Kidney tubule cell (primary cell): ENCODE data around the gene TMEM178A.
"Not testable (repeated sequence)": the region's sequence is repeated elsewhere in the genome, so short reads cannot be mapped to it uniquely, and the experiment has no call there.

Experiments
- DNase-seq: peaks from one replicate; pipeline ENCODE4 v3.0.0-alpha.2; 2018; ENCODE audit warnings: low spot score

TMEM178A gene

GRCh38 chr2:39648580-39648979, 17.1 kb upstream of the TMEM178A start:
- no peak for DNase-seq

DNA sequence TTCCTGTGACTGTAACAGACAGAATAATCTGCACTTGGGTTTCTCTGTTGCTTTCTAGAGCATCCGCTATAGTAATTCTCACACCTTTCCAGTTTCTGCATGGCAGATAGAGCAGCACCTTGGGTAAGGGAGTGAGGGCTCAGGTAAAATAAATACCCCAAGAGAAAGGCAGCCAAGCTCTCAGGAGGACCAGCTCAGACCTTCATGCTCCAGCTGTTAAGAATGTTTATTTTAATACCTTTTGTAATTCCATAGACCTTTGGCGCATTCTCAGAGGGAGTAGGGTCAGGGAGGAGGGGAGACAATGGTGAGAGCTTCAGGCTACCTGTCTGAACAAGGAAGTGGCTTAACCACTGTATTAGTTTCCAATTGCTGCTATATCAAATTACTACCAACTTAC, 16.2 kb upstream of the TMEM178A start:
- DNase-seq = peak; percentile 54

DNA sequence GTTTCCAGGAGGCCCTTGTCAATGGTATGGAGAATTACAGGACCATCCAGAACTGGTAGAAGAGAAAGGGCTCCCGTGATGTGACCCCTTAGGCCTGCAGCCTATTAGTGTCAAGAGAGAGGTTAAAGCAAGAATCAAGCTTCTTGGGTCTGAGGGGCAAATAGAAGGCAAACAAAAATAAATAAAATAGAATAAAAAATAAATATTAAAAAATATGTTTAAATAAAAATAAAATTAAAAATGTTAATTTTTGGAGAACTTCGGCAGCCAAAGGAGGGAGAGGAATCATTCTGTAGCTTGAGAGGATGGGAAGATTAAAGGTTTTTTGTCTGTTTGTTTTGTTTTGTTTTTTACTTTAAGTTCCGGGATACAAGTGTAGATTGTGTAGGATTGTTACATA, 15.2 kb upstream of the TMEM178A start:
- DNase-seq = no peak

DNA sequence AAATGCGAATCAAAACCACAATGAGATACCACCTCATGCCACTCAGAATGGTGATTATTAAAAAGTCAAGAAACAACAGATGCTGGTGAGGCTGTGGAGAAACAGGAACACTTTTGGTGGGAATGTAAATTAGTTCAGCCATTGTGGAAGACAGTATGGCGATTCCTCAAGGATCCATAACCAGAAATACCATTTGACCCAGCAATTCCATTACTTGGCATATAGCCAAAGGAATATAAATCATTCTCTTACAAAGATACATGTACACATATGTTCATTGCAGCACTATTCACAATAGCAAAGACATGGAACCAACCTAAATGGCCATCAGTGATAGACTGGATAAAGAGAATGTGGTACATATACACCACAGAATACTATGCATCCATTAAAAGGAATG, 9.5 kb upstream of the TMEM178A start:
- not testable (repeated sequence) for DNase-seq

GRCh38 chr2:39657287-39657937, 8.3 kb upstream of the TMEM178A start:
- no peak for DNase-seq

DNA sequence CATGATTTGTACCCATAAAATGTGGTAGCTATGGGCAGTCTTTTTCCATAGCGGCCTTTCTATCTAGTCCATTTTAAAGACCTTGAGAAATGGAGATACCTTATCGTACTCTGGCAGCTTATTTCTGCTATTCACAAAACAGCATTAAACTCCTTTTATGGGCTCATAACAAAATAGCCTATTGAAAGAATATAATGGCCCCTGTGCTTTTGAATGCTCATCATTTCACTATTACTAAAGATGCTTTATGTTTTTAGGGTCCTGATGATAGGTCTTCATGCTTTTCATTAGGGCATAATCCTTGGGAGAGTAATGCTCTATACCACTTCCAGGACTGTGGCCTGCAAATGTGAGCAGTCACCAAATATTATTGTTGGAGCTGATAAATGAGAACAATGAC, 7.3 kb upstream of the TMEM178A start:
- no peak for DNase-seq

GRCh38 chr2:39659765-39660611, 5.7 kb upstream of the TMEM178A start:
- DNase-seq = peak; percentile 43

DNA sequence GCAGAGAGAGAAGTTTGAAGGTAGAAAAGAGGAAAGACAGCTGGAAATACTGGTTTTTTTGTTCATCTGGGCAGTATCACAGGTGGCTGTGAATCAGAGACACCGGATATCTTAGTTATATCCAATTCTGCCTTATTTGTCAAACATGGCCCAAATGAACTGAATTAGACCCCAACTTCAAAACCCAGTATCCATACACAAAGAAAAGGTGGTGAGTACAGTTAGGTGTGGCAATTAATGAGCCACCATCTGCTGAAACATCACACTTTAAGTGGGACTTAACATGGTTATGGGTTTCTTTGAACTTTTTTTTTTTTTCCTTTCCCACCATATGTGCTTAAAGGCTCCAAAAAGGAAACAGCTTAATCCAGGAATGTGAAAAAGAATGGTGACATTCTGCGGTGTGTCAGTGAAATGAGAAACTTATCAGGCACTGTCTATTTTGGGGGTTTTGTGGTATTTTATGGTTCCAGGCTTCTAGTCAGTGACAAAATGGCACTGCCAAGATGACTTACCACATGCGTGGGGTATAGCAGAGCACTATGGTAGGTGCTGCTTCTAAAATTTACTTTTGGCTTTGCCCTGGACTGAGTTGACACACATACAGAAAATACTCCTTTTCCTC, 5.0 kb upstream of the TMEM178A start:
- DNase-seq = no peak

DNA sequence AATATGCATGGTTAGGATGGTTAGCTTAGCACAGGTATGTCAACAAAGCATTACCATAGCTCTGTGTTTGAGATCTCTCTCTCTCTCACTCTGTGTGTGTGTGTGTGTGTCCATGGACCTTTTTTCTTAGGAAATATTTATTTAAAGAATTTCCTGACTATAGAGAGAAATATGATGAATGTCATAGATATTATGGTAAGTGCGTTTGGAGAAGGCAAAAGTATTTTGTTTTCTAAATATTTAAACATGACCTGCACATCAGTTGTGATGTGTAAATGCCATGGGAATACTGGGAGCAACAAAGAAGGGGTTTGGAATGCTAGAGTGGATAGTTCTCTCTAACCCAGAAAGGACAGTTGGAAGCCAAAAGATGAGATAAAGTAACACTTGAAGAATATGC, 3.9 kb upstream of the TMEM178A start:
- DNase-seq = no peak

- peak; percentile 23 for DNase-seq
Observed at GRCh38 chr2:39663187-39663930, 2.4 kb upstream of the TMEM178A start.

DNA sequence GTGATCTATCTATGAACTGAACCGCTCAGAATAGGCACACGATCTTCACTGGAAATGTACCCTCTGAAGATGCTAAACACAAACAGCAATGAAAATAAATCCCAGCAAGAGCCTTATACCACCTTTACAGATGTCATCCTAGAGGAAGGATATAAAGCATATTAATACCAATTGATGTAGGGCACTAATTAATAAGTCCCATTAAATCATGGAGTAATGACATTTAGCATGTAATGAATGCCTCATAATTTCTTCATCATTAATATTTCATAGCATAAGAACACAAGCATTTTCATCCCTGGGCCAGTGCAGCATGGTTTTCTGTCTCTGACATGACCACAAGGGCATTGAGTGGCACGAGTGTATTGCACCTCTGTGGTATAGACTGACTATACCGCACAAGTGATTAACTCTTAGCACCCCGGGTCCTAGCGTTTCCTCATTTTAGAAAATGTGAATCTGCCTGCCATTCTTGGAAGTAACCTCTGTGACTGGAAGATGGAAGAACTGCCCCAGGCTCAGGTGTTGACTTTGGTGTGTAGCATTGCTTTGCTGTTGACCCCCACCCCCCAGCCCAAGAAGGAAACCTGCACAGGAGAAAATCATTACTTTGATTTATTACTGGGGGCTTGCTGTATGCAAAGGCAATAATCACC, 1.4 kb upstream of the TMEM178A start:
- DNase-seq = no peak

- DNase-seq = no peak
Observed at GRCh38 chr2:39664888-39665591, 677 bp upstream of the TMEM178A start.

- DNase-seq = peak; percentile 8
Observed at GRCh38 chr2:39666491-39667101, 879 bp downstream of the TMEM178A start.

GRCh38 chr2:39667104-39667885, 1.6 kb downstream of the TMEM178A start:
- no peak for DNase-seq

DNA sequence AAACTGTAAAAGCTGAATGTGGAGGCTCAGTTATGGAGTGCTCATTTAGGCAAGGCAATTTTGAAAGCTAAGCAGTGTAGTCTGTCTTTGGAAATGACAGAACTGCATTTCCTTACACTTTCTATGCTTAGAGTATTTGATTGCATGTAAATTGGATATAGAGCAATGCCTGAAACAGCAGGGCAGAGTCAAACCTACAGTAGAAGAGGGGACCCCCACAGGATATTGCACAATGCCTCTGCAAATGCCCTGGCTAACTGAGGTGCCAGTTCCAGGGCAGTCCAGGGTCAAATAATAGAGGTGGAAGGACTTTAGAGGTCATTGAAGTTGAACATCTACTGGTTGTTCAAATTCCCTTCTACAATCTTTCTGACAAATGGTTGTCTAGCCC, 2.2 kb downstream of the TMEM178A start:
- DNase-seq = no peak

- no peak for DNase-seq
Observed at GRCh38 chr2:39668576-39669080, 2.9 kb downstream of the TMEM178A start.

GRCh38 chr2:39671604-39672003, 5.9 kb downstream of the TMEM178A start:
- DNase-seq = no peak

- no peak for DNase-seq
Observed at GRCh38 chr2:39673018-39673417, 7.3 kb downstream of the TMEM178A start.

- DNase-seq = no peak
Observed at GRCh38 chr2:39676342-39676741, 10.6 kb downstream of the TMEM178A start.

DNA sequence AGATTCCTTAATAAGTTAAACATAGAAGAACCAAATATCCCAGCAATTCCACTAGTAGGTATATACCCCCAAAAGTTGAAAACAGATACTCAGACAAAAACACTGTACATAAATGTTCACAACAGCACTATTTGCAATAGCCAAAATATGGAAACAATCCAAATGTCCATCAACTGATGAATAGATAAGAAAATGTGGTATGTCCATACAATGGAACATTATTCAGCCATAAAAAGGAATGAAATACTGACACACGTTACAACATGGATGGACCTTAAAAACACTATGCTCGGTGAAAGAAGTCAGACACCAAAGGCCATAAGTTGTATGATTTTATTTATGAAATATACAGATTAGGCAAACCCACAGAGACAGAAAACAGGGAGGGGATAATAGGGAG, 12.5 kb downstream of the TMEM178A start:
- no peak for DNase-seq
